Peyer's patch (tissue), 4 donors: ENCODE measurements around the gene OGA. TPM values are rescaled to one million over a fixed set of nuclear protein-coding genes. Genes with fewer than 3 reads are reported as not detected.

Experiments
- DNase-seq, 3 donors: peaks; one replicate each; pipeline ENCODE4 v3.0.0-alpha.2; 2017 to 2019
- H3K27ac ChIP-seq, 4 donors: fragments of 200-600 bp; sonication (generic); one replicate each; pipeline ENCODE4 v1.5.1; 2016 to 2019
- H3K27me3 ChIP-seq, 2 donors: fragments of 200-600 bp; sonication (generic); one replicate each; pipeline ENCODE4 v1.5.1; 2019
- H3K36me3 ChIP-seq, 3 donors: fragments of 200-600 bp; sonication (generic); one replicate each; pipeline ENCODE4 v1.5.1; 2016 to 2019
- H3K4me1 ChIP-seq, 4 donors: fragments of 200-600 bp; sonication (generic); one replicate each; pipeline ENCODE4 v1.5.1; 2016 to 2019
- H3K4me3 ChIP-seq, 4 donors: fragments of 200-600 bp; sonication (generic); 1 replicate in 3 of 4; 2 replicates in 1 of 4; pipeline ENCODE4 v1.5.1; 2016 to 2019; ENCODE audit warnings: mild to moderate bottlenecking in 1 of 4
- H3K9me3 ChIP-seq, 4 donors: fragments of 200-600 bp; sonication (generic); one replicate each; pipeline ENCODE4 v1.5.1; 2016 to 2019; ENCODE audit warnings: mild to moderate bottlenecking in 1 of 4
- CTCF ChIP-seq, 6 experiments: fragments of 450-650 bp in 4 of 6; fragments of 200-600 bp in 2 of 6; sonication (generic) in 1 of 6; IDR thresholded peaks; one replicate each; pipeline ENCODE4 v1.5.1; 2017 to 2019; ENCODE audit warnings: antibody characterized with exemption in 6 of 6, mild to moderate bottlenecking in 3 of 6, moderate library complexity in 1 of 6
- POLR2A ChIP-seq, 2 donors: fragments of 450-650 bp; IDR thresholded peaks; one replicate each; pipeline ENCODE4 v1.5.1; 2017; ENCODE audit warnings: antibody characterized with exemption in 2 of 2, mild to moderate bottlenecking in 2 of 2, moderate library complexity in 2 of 2
- total RNA-seq, 4 donors: library from RNA; depleted of rRNA; stranded (reverse); fragments of >200 nt; gene quantifications; one replicate each; pipeline ENCODE4 v1.1.0, GENCODE V29; 2016

Gene OGA
- total RNA-seq, 4 donors from 2014 or later = 142 to 367 (median 173) TPM

GRCh38 chr10:101772017-101772894, 46.0 kb downstream of the OGA start:
- DNase-seq = no peak
- TF ChIP-seq CTCF (IDR thresholded peaks at IDR 0.05) (no peak), POLR2A (IDR thresholded peaks at IDR 0.05) (no peak)
- peaks cover 0 to 17% (median 14%) of the 10 kb centered on the region in 4 donors for H3K4me1 ChIP-seq
- no peak overlapping the region for H3K4me3 ChIP-seq
- H3K27ac ChIP-seq = no peak overlapping the region
- no peaks in the 10 kb centered on the region for H3K9me3 ChIP-seq
- H3K36me3 ChIP-seq = no peaks in the 10 kb centered on the region
- H3K27me3 ChIP-seq = peaks cover 0 to 49% of the 10 kb centered on the region in 2 donors

GRCh38 chr10:101771380-101771779, 46.9 kb downstream of the OGA start:
- no peak for TF ChIP-seq POLR2A (IDR thresholded peaks at IDR 0.05)
- TF ChIP-seq CTCF (IDR thresholded peaks at IDR 0.05) = no peak
- peaks cover 0 to 40% of the 10 kb centered on the region in 2 donors for H3K27me3 ChIP-seq
- no peak overlapping the region for H3K4me3 ChIP-seq
- H3K4me1 ChIP-seq = peaks cover 0 to 16% (median 13%) of the 10 kb centered on the region in 4 donors
- H3K27ac ChIP-seq = no peak overlapping the region
- peak in 1 of 3 donors; percentile 41 for DNase-seq
- H3K9me3 ChIP-seq = no peaks in the 10 kb centered on the region
- H3K36me3 ChIP-seq = no peaks in the 10 kb centered on the region

GRCh38 chr10:101770331-101771215, 47.7 kb downstream of the OGA start:
- Histone ChIP-seq H3K9me3 (no peaks in the 10 kb centered on the region), H3K4me3 (no peak overlapping the region), H3K27ac (no peak overlapping the region), H3K4me1 (peaks cover 0 to 10% (median 8%) of the 10 kb centered on the region in 4 donors), H3K27me3 (peaks cover 0 to 33% of the 10 kb centered on the region in 2 donors), H3K36me3 (no peaks in the 10 kb centered on the region)
- TF ChIP-seq POLR2A (IDR thresholded peaks at IDR 0.05) = no peak
- no peak for TF ChIP-seq CTCF (IDR thresholded peaks at IDR 0.05)
- no peak for DNase-seq

- TF ChIP-seq CTCF (IDR thresholded peaks at IDR 0.05) (no peak), POLR2A (IDR thresholded peaks at IDR 0.05) (no peak)
- Histone ChIP-seq H3K4me1 (peaks cover 0 to 1% (median 0%) of the 10 kb centered on the region in 4 donors), H3K4me3 (no peak overlapping the region), H3K9me3 (no peaks in the 10 kb centered on the region), H3K36me3 (no peaks in the 10 kb centered on the region), H3K27me3 (peaks cover 0 to 23% of the 10 kb centered on the region in 2 donors), H3K27ac (no peak overlapping the region)
- DNase-seq = no peak
Observed at GRCh38 chr10:101769541-101770180, 48.6 kb downstream of the OGA start.

- H3K9me3 ChIP-seq = no peaks in the 10 kb centered on the region
- no peak for DNase-seq
- H3K4me3 ChIP-seq = no peak overlapping the region
- H3K36me3 ChIP-seq = no peaks in the 10 kb centered on the region
- H3K4me1 ChIP-seq = no peaks in the 10 kb centered on the region
- H3K27ac ChIP-seq = no peak overlapping the region
- no peak for TF ChIP-seq CTCF (IDR thresholded peaks at IDR 0.05)
- TF ChIP-seq POLR2A (IDR thresholded peaks at IDR 0.05) = no peak
- peaks cover 0 to 18% of the 10 kb centered on the region in 2 donors for H3K27me3 ChIP-seq
Observed at GRCh38 chr10:101768791-101769170, 49.5 kb downstream of the OGA start.
